A673 (cell line): ENCODE data around the gene SPDEF. TPM values are rescaled to one million over a fixed set of nuclear protein-coding genes. Genes with fewer than 3 reads are reported as not detected.

Experiments used
- BruUV-seq: library from RNA; stranded (reverse); fragments of 400-500 nt; replicated peaks from 2 replicates; lab custom pipeline; 2021; lab: Mats Ljungman, UMichigan
- CTCF ChIA-PET: fragments of 300-600 bp; sonication (Branson Sonifier 250); formaldehyde crosslinking; loops from one replicate; lab custom pipeline; 2022; ENCODE audit warnings: antibody characterized with exemption; lab: Charles Lee
- POLR2A ChIA-PET: fragments of 300-600 bp; sonication (Branson Sonifier 250); formaldehyde crosslinking; loops from one replicate; lab custom pipeline; 2022; ENCODE audit warnings: antibody characterized with exemption; ENCODE audit not compliant: low non-redundant PET; lab: Charles Lee
- DNase-seq: peaks from one replicate; pipeline ENCODE4 v3.0.0-alpha.2; 2015; ENCODE audit warnings: low spot score
- H3K27ac ChIP-seq: fragments of 200-600 bp; sonication (generic); 2 replicates; pipeline ENCODE4 v1.5.1; 2016; ENCODE audit warnings: mixed run types, low read depth, mild to moderate bottlenecking, mixed read lengths, antibody characterized with exemption, low read length; ENCODE audit not compliant: poor library complexity, severe bottlenecking
- H3K27me3 ChIP-seq: fragments of 200-600 bp; sonication (generic); replicated peaks from 2 replicates; pipeline ENCODE4 v1.6.1; 2017; ENCODE audit warnings: mixed run types, low read depth, mild to moderate bottlenecking, mixed read lengths, antibody characterized with exemption, low read length; ENCODE audit not compliant: insufficient read depth, poor library complexity
- H3K36me3 ChIP-seq: fragments of 200-600 bp; sonication (generic); 2 replicates; pipeline ENCODE4 v1.6.1; 2016; ENCODE audit warnings: mixed run types, mild to moderate bottlenecking, mixed read lengths, antibody characterized with exemption, low read length; ENCODE audit not compliant: insufficient read depth, poor library complexity, severe bottlenecking
- H3K4me1 ChIP-seq: fragments of 200-600 bp; sonication (generic); 2 replicates; pipeline ENCODE4 v1.6.1; 2017; ENCODE audit warnings: mixed run types, mild to moderate bottlenecking, mixed read lengths, antibody characterized with exemption, low read length; ENCODE audit not compliant: insufficient read depth, poor library complexity, severe bottlenecking
- H3K4me3 ChIP-seq: fragments of 200-600 bp; sonication (generic); 2 replicates; pipeline ENCODE4 v1.5.1; 2016; ENCODE audit warnings: low read depth, mixed run types, mild to moderate bottlenecking, mixed read lengths, low read length; ENCODE audit not compliant: poor library complexity, severe bottlenecking
- H3K9me3 ChIP-seq: fragments of 200-600 bp; sonication (generic); 2 replicates; pipeline ENCODE4 v1.6.1; 2016; ENCODE audit warnings: mixed run types, low read depth, mild to moderate bottlenecking, mixed read lengths, antibody characterized with exemption, low read length; ENCODE audit not compliant: poor library complexity, severe bottlenecking
- CTCF ChIP-seq: fragments of 300-800, 200-600 bp; sonication (generic); conservative IDR thresholded peaks from 2 replicates; pipeline ENCODE4 v1.5.1; 2017; ENCODE audit warnings: low read depth, mild to moderate bottlenecking, antibody characterized with exemption, low read length, moderate library complexity, mixed read lengths
- EZH2 ChIP-seq: fragments of 200-600 bp; sonication (generic); IDR thresholded peaks from 2 replicates; pipeline ENCODE4 v1.6.1; 2017; ENCODE audit warnings: borderline replicate concordance, low read depth, mild to moderate bottlenecking, mixed read lengths, antibody characterized with exemption, low read length; ENCODE audit not compliant: poor library complexity, severe bottlenecking
- intact Hi-C: fragments of 100-400 bp; cut with micrococcal nuclease; formaldehyde crosslinking; loops from one replicate; pipeline ENCODE4 v1.10.0; 2022; ENCODE audit not compliant: unreplicated experiment
- total RNA-seq: library from RNA; stranded (reverse); gene quantifications from 2 replicates; pipeline ENCODE4 v1.2.3, GENCODE V29; 2021

The SPDEF gene
- total RNA-seq, 1 experiment from 2014 or later: not detected

- CTCF ChIA-PET: no interaction called here
- POLR2A ChIA-PET: no interaction called here
- DNase-seq: no peak
- Histone ChIP-seq H3K4me1 (no peaks in the 10 kb centered on the region), H3K27ac (no peak overlapping the region), H3K4me3 (no peak overlapping the region), H3K9me3 (no peaks in the 10 kb centered on the region), H3K27me3 (no peaks in the 10 kb centered on the region), H3K36me3 (no peaks in the 10 kb centered on the region)
- no TSS peak for BruUV-seq
- TF ChIP-seq CTCF (no peak), EZH2 (no peak)
- intact Hi-C loops: no loop called here
Observed at GRCh38 chr6:34540841-34541240, 15.3 kb downstream of the SPDEF start.

GRCh38 chr6:34540222-34540621 is 15.9 kb downstream of the SPDEF start:
- no peak for DNase-seq
- no peaks in the 10 kb centered on the region for H3K36me3 ChIP-seq
- H3K4me1 ChIP-seq: no peaks in the 10 kb centered on the region
- ChIA-PET POLR2A (interaction anchor here (0.5 kb wide), 1 partner anchor 134 kb away, joined by 3 read pairs; no protein-coding TSS in a partner anchor), CTCF (no interaction called here)
- no peak overlapping the region for H3K27ac ChIP-seq
- H3K27me3 ChIP-seq: no peaks in the 10 kb centered on the region
- no peaks in the 10 kb centered on the region for H3K9me3 ChIP-seq
- no TSS peak for BruUV-seq
- intact Hi-C loops: no loop called here
- no peak overlapping the region for H3K4me3 ChIP-seq
- TF ChIP-seq EZH2 (no peak), CTCF (no peak)

- no TSS peak for BruUV-seq
- H3K36me3 ChIP-seq: no peaks in the 10 kb centered on the region
- H3K4me1 ChIP-seq: no peaks in the 10 kb centered on the region
- H3K9me3 ChIP-seq: no peaks in the 10 kb centered on the region
- CTCF ChIA-PET: no interaction called here
- no peak for DNase-seq
- TF ChIP-seq CTCF: no peak
- TF ChIP-seq EZH2: no peak
- H3K27ac ChIP-seq: no peak overlapping the region
- POLR2A ChIA-PET: no interaction called here
- intact Hi-C loops: no loop called here
- no peak overlapping the region for H3K4me3 ChIP-seq
- H3K27me3 ChIP-seq: no peaks in the 10 kb centered on the region
Observed at GRCh38 chr6:34539181-34539580, 16.9 kb downstream of the SPDEF start.
